Suppressor macrophage treated with lipopolysaccharide for 1 hour (primary cell): ENCODE data around the gene NECTIN2.

Experiments
- DNase-seq, 3 donors: peaks; one replicate each; pipeline ENCODE4 v3.0.0-alpha.2; 2020 to 2022

The NECTIN2 gene

DNA sequence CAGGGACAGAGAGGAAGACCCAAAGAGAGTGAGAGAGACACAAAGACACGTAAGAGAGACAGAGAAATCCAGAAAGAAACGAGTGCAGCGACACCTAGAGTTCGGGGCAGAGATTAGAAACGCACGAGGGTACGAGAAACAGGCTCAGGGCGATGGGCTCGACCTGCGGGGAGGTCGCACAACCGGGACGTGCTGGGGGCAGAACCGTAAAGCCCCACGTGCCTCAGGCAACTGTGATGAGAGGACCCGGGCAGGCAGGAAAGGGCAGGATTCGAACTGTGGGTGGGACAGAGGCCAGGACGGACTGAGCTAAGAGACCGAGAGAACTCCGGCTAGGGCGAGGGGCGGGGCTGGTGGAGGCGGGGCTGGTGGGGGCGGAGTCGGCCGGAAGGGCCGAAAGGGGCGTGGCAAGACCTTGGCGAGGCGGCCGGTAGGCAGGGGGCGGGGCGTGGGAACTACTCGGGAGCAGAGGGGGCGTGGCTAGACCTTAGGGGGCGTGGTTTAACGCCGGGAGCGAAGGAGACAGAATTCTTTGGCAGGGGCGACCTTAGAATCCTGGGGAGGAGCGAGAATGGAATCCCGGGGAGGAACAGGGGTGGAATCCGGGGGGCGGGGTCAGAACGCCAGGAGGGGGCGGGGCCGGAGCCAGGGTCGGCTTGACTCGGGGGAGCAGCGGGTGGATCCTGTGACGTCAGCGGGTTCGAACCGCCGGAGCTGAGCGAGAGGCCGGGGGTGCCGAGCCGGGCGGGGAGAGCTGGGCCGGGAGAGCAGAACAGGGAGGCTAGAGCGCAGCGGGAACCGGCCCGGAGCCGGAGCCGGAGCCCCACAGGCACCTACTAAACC, at the start of gene NECTIN2:
Gene NECTIN2, plus strand, starts transcription at position 686 of the 843 bp plus-strand sequence. CDS start 229 bp downstream, outside the sequence.
- DNase-seq = peak; percentile 99 to 100 (median 100)

- no peak for DNase-seq
These were observed 49.4 kb upstream of the NECTIN2 start for GRCh38 chr19:44796701-44797115.

GRCh38 chr19:44799627-44800346, 46.3 kb upstream of the NECTIN2 start:
- DNase-seq = no peak

DNA sequence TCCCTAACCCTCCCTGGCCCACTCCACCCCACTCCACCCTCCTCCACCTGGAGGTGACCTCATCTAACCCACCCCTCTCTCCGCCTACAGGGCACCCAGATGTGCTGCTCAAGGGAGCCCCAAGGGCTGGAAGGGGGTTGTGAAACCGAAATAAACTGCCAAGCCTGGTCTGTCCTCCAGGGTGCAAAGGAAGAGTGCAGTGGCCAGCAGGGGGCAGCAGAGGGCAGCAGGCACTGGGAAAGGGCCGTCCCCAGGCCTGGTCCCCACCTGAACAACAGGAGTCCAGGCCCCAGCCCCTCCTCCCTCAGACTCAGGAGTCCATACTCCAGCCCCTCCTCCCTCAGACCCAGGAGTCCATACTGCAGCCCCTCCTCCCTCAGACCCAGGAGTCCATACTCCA, 45.6 kb upstream of the NECTIN2 start:
- peak; percentile 87 to 95 (median 92) for DNase-seq

GRCh38 chr19:44803442-44804428, 42.4 kb upstream of the NECTIN2 start:
- no peak for DNase-seq

- DNase-seq = no peak
These were observed 39.8 kb upstream of the NECTIN2 start for GRCh38 chr19:44806291-44806690.

DNA sequence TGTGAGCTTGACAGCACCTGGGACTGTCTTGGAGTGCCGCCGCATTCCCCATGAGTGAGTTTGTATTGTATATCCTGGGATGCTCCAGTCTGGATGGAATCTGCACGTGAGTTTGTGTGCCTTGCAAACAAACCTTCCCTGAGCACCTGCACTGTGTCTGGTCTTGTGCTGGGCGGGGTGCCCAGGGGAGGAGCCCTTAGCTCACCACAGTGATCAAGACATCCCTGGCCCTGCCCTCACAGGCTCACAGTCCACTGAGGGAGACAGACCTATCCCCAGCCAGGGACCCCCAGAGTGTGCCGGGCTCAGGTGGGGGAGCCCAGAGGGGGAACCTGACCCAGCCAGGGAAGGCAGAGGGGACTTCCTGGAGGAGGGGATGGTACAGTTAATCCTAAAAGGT, 38.9 kb upstream of the NECTIN2 start:
- no peak for DNase-seq

- peak; percentile 32 to 50 (median 36) for DNase-seq
These were observed 38.2 kb upstream of the NECTIN2 start for GRCh38 chr19:44807652-44808462.

- peak; percentile 40 to 66 (median 43) for DNase-seq
These were observed 37.4 kb upstream of the NECTIN2 start, which contains the start of gene BCAM for GRCh38 chr19:44808463-44809371. Gene BCAM (plus strand): TSS chr19:44809103. CDS start chr19:44809125, 22 bp downstream.

DNA sequence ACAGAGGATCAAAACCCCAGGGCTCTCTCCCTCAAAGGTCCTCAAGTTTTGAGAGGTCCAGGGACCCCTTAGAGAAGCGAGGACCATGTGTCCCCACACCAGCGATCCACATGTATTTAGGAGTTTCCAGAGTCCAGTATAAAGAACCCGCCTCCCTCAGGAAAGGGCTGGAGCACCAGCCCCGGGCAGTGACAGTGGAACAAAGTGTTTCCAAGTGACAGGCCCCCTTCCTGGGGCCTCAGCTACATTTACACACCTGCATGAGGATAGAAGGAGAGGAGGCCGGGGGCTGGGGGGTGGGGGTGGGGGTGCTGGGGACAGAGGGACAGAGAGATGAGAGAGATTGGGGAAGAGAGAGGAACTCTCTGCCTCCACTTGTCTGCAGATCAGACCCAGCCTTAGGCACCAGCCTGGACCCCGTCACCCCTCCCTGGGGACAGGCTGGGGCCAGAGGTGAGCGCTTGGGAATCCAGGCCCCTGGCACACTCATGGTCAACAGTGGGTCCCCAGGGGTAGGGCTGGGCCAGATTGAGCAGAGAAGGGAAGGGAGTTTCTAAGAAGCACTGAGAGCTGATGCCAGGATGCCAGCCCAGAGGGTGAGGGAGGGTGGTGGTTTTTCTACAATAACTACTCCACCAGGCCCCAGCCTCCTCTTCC, 36.4 kb upstream of the NECTIN2 start:
- DNase-seq = no peak

GRCh38 chr19:44810234-44811121, 35.6 kb upstream of the NECTIN2 start:
- no peak for DNase-seq

DNA sequence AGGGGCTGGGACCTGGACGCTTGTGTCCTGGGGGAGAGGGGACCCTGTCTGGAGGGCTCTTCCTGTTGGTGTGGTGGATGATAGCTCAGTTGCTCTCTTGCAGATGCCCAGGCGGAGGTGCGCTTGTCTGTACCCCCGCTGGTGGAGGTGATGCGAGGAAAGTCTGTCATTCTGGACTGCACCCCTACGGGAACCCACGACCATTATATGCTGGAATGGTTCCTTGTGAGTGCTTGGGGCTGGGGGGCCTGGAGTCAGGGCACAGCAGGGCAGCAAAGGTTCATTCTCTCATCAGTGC, 35.0 kb upstream of the NECTIN2 start:
- DNase-seq = no peak

GRCh38 chr19:44812142-44812718, 33.9 kb upstream of the NECTIN2 start:
- no peak for DNase-seq

DNA sequence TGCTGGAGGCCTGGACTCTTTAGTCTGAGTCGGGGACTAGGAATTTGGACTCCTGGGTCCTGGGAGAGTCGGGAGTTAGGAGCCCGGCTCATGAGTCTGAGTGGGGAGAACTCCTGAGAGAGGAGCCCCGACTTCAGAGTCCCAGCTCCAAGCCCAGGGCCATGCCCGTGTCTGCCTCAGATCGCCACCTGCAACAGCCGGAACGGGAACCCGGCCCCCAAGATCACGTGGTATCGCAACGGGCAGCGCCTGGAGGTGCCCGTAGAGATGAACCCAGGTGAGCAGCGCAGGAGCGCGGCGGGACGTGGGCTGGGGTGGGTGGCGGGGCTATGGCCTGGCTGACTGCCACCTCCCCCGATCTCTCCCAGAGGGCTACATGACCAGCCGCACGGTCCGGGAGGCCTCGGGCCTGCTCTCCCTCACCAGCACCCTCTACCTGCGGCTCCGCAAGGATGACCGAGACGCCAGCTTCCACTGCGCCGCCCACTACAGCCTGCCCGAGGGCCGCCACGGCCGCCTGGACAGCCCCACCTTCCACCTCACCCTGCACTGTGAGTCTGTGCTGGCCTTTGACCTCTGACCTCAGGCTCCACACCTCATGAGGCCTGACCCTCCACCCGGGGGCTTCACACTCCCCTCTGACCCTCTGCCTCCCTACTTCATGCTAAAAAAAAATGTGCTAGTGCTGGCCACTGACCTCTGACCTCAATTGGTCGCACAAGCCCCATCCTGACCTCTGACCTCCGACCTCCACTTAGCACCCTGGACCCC, 32.8 kb upstream of the NECTIN2 start:
- DNase-seq = no peak

DNA sequence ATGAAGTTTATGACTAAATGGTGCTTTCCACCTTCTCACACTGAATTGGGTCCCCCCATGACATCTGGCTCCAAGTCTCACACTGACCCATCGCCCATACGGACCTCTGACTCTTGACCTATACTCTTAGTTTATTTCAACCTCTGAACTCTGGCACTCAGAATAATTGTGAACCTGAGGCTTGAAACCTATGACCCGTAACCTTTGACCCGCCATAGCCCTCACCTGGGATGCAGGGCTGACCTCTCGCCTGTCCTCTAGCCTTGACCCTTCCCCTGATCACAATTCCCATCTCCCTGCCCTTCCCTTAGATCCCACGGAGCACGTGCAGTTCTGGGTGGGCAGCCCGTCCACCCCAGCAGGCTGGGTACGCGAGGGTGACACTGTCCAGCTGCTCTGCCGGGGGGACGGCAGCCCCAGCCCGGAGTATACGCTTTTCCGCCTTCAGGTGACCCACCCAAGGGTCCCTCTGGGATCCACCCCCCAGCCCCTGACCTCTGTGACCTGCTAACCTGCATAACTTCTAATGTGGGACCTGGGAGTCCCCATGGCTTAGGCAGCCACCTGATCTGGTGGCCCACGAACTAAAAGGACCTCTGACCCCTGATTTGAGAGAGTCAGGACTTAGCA, 32.1 kb upstream of the NECTIN2 start:
- no peak for DNase-seq

GRCh38 chr19:44814517-44814916, 31.6 kb upstream of the NECTIN2 start:
- peak in 1 of 3 donors; percentile 16 for DNase-seq

DNA sequence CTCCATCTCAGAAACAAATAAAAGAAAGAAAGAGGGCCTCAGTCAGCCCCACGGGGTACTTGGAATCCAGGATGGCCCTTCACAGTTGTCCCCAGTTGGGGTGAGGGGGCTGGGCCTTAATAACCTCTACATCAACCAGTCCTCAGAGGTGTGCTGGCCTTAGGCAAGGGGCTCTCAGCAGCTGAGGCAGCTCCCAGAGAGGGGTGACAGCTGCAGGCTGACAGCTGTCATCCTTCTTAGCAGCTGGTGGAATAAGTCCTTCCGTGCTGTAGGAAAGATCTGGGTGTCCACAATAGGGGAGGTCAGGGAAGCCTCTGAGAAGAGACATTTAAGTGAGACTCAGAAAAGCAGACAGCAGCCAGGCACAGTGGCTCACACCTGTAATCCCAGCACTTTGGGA, 29.8 kb upstream of the NECTIN2 start:
- DNase-seq = no peak
